GM12892 (cell line): Measurements from ENCODE around the gene COL6A5.

Source experiments
- POLR2A ChIP-seq: IDR thresholded peaks from 2 replicates; pipeline ENCODE4 v1.6.1; 2011; ENCODE audit warnings: low read depth, low read length, control low read depth
- POLR2AphosphoS5 ChIP-seq: IDR thresholded peaks from 2 replicates; pipeline ENCODE4 v1.6.1; 2011; ENCODE audit warnings: low read depth, low read length, control low read depth
- TAF1 ChIP-seq: IDR thresholded peaks from 2 replicates; pipeline ENCODE4 v1.6.1; 2011; ENCODE audit warnings: low read depth, mild to moderate bottlenecking, control low read depth, low read length, borderline replicate concordance

DNA sequence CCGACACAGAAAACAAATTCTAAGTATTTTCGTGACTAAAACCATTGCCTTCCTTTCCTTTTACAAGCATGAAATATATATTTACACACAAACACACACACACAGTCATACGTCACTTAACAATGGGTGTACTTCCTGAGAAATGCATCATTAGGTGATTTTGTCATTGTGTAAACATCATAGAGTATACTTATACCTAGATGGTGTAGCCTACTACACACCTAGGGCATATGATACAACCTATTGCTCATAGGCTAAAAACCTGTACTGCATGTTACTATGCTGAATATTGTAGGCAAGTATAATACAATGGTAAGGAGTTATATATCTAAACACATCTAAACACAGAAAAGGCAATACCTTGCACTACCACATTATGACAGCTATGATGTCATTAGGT is 28.6 kb downstream of the COL6A5 start:
- TF ChIP-seq TAF1 (no peak), POLR2AphosphoS5 (no peak), POLR2A (no peak)
